ENCODE results near the gene CACNA2D1.

DNA sequence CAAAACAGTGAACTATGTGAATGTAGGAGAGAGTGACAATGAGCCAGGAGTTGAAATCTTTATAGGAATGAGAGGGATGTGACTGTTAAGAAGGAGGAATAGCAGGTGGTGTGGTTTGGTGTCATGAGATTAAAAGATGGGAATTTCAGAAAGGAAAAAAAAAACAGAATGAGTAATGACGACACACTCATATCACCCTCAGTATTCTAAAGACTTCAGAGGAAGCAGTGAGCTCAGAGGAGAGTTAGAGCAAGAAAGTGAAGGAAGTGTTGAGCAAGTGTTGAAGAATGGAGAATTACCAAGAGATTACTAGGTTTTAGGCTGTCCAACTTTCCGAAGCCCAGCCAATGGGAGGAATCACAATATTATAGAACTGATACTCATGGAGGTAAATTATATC is 453.2 kb downstream of the CACNA2D1 start:
- TF ChIP-seq, protein P1, sequence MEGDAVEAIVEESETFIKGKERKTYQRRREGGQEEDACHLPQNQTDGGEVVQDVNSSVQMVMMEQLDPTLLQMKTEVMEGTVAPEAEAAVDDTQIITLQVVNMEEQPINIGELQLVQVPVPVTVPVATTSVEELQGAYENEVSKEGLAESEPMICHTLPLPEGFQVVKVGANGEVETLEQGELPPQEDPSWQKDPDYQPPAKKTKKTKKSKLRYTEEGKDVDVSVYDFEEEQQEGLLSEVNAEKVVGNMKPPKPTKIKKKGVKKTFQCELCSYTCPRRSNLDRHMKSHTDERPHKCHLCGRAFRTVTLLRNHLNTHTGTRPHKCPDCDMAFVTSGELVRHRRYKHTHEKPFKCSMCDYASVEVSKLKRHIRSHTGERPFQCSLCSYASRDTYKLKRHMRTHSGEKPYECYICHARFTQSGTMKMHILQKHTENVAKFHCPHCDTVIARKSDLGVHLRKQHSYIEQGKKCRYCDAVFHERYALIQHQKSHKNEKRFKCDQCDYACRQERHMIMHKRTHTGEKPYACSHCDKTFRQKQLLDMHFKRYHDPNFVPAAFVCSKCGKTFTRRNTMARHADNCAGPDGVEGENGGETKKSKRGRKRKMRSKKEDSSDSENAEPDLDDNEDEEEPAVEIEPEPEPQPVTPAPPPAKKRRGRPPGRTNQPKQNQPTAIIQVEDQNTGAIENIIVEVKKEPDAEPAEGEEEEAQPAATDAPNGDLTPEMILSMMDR (IDR thresholded peaks at IDR 0.05) = no peak
- TF ChIP-seq POLR2A (IDR thresholded peaks at IDR 0.05) = no peak
